Colonic mucosa (tissue), 4 donors: ENCODE measurements around the gene CASQ1. TPM values are rescaled to one million over a fixed set of nuclear protein-coding genes. Genes with fewer than 3 reads are reported as not detected.

Experiments used
- DNase-seq: peaks from one replicate; pipeline ENCODE4 v3.0.0-alpha.2; 2020
- H3K27ac ChIP-seq: fragments of 200-600 bp; one replicate; pipeline ENCODE4 v1.8.0; 2021
- H3K27me3 ChIP-seq: fragments of 200-600 bp; one replicate; pipeline ENCODE4 v1.8.0; 2021
- H3K36me3 ChIP-seq: fragments of 200-600 bp; one replicate; pipeline ENCODE4 v1.8.0; 2021
- H3K4me1 ChIP-seq: fragments of 200-600 bp; one replicate; pipeline ENCODE4 v1.8.0; 2021; ENCODE audit warnings: mild to moderate bottlenecking
- H3K4me3 ChIP-seq: fragments of 200-600 bp; one replicate; pipeline ENCODE4 v1.8.0; 2021
- H3K9ac ChIP-seq, 2 donors: one replicate each; pipeline ENCODE4 v1.7.0; 2013; ENCODE audit warnings: control low read depth in 2 of 2, low read depth in 2 of 2, low read length in 2 of 2
- H3K9me3 ChIP-seq: fragments of 200-600 bp; one replicate; pipeline ENCODE4 v1.8.0; 2021
- intact Hi-C: fragments of 100-400 bp; cut with DNase I; formaldehyde crosslinking; loops from one replicate; pipeline ENCODE4 v1.14.1; 2022
- total RNA-seq, 2 donors: library from RNA; stranded (reverse); fragmentation: NEBNext Ultra II Directional in 1 of 2; extraction: Animal tissue kit (Norgen Biotek cat#: 25700) in 1 of 2; gene quantifications; one replicate each; pipeline ENCODE4 v1.2.1, GENCODE V29; 2021
- TF ChIP-seq, protein P1 (sequence below): fragments of 200-600 bp; IDR thresholded peaks from one replicate; pipeline ENCODE4 v1.8.0; 2022; ENCODE audit warnings: antibody characterized with exemption, mild to moderate bottlenecking
- donor health status: healthy.
- donor health status: DM: no; HTN: no; CAD: no.
- donor health status: DM: no; HTN: no; CAD: no.

CASQ1 gene
- total RNA-seq, 2 donors from 2014 or later, result not detected

GRCh38 chr1:160157174-160157573 lies 33.2 kb upstream of the CASQ1 start:
- no peak overlapping the region for H3K27ac ChIP-seq
- no peak overlapping the region for H3K9ac ChIP-seq
- H3K27me3 ChIP-seq, result no peaks in the 10 kb centered on the region
- no peaks in the 10 kb centered on the region for H3K9me3 ChIP-seq
- no peak overlapping the region for H3K4me3 ChIP-seq
- H3K36me3 ChIP-seq, result no peaks in the 10 kb centered on the region
- no peaks in the 10 kb centered on the region for H3K4me1 ChIP-seq
- intact Hi-C loops, result no loop called here
- TF ChIP-seq, protein P1, sequence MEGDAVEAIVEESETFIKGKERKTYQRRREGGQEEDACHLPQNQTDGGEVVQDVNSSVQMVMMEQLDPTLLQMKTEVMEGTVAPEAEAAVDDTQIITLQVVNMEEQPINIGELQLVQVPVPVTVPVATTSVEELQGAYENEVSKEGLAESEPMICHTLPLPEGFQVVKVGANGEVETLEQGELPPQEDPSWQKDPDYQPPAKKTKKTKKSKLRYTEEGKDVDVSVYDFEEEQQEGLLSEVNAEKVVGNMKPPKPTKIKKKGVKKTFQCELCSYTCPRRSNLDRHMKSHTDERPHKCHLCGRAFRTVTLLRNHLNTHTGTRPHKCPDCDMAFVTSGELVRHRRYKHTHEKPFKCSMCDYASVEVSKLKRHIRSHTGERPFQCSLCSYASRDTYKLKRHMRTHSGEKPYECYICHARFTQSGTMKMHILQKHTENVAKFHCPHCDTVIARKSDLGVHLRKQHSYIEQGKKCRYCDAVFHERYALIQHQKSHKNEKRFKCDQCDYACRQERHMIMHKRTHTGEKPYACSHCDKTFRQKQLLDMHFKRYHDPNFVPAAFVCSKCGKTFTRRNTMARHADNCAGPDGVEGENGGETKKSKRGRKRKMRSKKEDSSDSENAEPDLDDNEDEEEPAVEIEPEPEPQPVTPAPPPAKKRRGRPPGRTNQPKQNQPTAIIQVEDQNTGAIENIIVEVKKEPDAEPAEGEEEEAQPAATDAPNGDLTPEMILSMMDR, result no peak
- DNase-seq, result no peak

DNA sequence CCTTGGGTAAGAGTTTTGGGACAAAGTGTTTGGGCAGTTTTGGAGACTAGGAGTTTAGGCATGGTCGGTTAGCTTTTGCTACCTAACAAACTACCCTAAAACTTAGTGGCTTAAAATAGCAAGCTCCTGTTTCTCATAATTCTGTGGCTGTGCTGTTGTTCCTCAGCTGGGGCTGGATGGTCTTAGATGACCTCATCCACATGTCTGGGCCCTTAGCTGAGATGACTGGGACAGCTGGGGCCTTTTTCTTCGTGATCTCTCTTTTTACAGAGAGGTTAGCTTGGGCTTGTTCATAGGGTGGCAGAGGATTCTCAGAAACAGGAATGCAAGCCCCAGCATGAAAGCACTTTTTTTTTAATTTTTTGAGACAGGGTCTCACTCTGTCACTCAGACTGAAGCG lies 32.3 kb upstream of the CASQ1 start:
- no peak for DNase-seq
- Histone ChIP-seq H3K4me1 (no peaks in the 10 kb centered on the region), H3K9ac (no peak overlapping the region), H3K27me3 (no peaks in the 10 kb centered on the region), H3K9me3 (no peaks in the 10 kb centered on the region), H3K36me3 (no peaks in the 10 kb centered on the region), H3K27ac (no peak overlapping the region), H3K4me3 (no peak overlapping the region)
- intact Hi-C loops, result no loop called here
- TF ChIP-seq, protein P1, result no peak

DNA sequence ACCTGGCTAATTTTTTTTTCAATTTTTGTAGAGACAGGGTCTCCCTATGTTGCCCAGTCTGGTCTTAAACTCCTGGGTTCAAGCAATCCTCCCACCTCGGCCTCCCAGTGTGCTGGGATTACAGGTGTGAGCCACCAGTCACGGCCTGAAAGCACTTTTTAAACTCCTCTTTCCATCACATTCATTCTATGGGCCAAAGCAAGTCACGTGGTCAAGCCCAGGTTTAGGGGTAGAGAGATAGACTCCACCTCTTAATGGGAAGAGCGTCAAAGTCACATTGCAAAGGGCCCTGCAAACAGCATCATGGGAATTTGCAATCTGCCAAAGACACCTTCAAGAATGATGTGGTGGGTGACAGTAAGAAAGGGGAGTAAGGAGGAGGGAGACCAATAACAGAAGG lies 31.8 kb upstream of the CASQ1 start:
- no peaks in the 10 kb centered on the region for H3K36me3 ChIP-seq

DNA sequence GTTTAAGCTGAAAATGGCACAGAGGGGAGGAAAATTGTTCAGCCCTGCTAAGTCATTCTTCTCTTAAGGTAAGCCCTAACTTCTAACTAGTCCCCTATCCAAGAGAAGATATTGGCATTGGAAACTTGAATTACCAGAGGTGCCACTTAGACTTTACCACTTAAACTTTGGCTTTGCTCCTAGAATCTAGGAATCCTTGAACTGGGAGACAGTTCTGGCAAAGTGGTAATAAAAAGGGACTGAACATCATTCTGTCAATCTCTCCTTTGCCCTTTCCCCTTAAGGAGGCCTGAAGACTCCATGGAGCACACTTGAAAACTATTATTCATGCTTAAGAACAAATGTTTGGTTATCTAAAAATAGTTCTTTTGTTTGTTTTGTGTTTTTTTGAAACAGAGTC lies 30.5 kb upstream of the CASQ1 start:
- H3K4me3 ChIP-seq, result no peak overlapping the region
- no peaks in the 10 kb centered on the region for H3K9me3 ChIP-seq
- intact Hi-C loops, result no loop called here
- no peak overlapping the region for H3K9ac ChIP-seq
- TF ChIP-seq, protein P1, result no peak
- H3K4me1 ChIP-seq, result no peaks in the 10 kb centered on the region
- DNase-seq, result no peak
- no peaks in the 10 kb centered on the region for H3K27me3 ChIP-seq
- no peak overlapping the region for H3K27ac ChIP-seq
- no peaks in the 10 kb centered on the region for H3K36me3 ChIP-seq

More for the DNA sequence above, 31.8 kb upstream of the CASQ1 start:
- no peaks in the 10 kb centered on the region for H3K4me1 ChIP-seq
- TF ChIP-seq, protein P1, result no peak
- H3K4me3 ChIP-seq, result no peak overlapping the region
- no peaks in the 10 kb centered on the region for H3K27me3 ChIP-seq
- no peak overlapping the region for H3K9ac ChIP-seq
- no peak for DNase-seq
- H3K27ac ChIP-seq, result no peak overlapping the region
- intact Hi-C loops, result no loop called here
- H3K9me3 ChIP-seq, result no peaks in the 10 kb centered on the region

DNA sequence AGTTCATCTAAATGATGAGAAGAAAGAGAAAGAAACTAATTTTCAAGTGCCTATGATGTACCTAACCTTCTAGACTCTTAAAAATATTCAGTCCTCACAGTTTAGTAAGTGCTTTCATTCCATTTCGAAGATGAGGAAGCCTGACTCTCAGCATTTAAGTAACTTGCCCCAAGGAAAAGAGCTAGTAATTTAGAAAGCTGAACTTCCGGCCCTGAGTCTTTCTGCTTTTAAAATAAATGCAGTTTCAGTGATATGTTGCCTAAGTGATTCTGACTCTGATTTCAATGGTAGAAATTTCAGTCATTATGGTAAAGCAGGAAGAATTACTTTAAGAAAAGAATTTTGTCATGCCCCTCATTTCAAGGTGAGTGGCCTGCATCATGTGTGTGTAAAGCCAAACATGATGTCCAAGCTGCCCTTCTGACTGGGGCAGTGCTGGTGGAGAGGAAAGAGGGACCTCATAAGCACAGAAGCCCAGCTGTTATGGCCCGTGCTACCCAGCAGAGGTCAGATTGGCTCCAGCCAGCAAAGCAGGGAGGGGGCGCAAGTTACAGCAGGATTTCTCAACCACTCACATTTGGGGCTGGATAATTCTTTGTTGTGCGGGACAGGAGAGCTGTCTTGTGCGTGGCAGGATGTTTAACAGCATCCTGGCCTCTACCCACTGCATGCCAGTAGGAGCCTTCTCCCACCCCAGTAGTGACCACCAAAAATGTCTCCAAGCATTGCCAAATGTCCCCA lies 28.2 kb upstream of the CASQ1 start:
- intact Hi-C loops, result no loop called here
- Histone ChIP-seq H3K36me3 (no peaks in the 10 kb centered on the region), H3K4me3 (no peak overlapping the region), H3K9ac (no peak overlapping the region), H3K9me3 (no peaks in the 10 kb centered on the region), H3K27me3 (no peaks in the 10 kb centered on the region), H3K4me1 (no peaks in the 10 kb centered on the region), H3K27ac (no peak overlapping the region)
- no peak for DNase-seq
- TF ChIP-seq, protein P1, result no peak
